Measurements from ENCODE around the gene MRPL39. TPM values are rescaled to one million over a fixed set of nuclear protein-coding genes. Genes with fewer than 3 reads are reported as not detected.

Gene MRPL39
- total RNA-seq, 1 donor from 2014 or later, result 49.9 TPM

DNA sequence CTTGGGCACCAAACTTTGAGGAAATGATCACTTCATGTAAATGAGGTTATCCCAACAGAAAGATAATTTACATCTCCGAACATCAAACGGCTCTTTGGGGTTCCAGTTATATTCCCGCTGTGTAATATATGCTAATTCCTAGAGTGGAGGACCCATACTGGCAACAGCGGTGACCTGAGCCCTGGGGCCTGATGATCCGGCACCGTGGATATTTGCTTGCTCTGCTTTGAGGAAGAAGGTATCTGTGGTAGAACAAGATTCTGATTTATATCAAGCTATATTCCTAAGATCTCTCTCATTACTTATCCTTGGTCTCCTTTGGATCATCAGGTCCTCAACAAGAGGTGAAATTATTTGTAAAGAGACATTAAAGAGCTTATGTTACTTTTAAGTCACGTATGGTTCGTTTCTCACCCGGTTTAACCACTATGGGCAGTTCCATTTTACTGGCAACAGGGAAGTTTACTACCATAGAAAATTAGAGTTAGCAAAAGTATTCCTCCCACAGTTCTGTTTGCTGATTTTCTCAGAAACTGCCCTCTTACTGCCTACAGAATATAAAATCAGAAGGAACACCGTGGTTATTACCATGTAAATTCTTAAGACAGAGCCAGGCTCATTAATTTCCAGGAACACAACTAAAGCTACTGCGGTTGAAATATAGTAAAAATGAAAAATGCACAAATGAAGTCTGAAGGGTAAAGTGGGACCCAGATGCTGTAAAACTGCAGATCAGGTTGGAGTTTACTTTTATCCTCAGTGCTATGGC lies 56.7 kb downstream of the MRPL39 start:
- H3K36me3 ChIP-seq, result no peaks in the 10 kb centered on the region
- no peak overlapping the region for H3K27ac ChIP-seq (replicated peaks)
- H3K4me1 ChIP-seq, result no peaks in the 10 kb centered on the region
- H3K27me3 ChIP-seq (ENCODE audit: low read depth), result no peaks in the 10 kb centered on the region
- H3K4me3 ChIP-seq, result no peak overlapping the region
- TF ChIP-seq, protein P1, sequence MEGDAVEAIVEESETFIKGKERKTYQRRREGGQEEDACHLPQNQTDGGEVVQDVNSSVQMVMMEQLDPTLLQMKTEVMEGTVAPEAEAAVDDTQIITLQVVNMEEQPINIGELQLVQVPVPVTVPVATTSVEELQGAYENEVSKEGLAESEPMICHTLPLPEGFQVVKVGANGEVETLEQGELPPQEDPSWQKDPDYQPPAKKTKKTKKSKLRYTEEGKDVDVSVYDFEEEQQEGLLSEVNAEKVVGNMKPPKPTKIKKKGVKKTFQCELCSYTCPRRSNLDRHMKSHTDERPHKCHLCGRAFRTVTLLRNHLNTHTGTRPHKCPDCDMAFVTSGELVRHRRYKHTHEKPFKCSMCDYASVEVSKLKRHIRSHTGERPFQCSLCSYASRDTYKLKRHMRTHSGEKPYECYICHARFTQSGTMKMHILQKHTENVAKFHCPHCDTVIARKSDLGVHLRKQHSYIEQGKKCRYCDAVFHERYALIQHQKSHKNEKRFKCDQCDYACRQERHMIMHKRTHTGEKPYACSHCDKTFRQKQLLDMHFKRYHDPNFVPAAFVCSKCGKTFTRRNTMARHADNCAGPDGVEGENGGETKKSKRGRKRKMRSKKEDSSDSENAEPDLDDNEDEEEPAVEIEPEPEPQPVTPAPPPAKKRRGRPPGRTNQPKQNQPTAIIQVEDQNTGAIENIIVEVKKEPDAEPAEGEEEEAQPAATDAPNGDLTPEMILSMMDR (IDR thresholded peaks at IDR 0.05; ENCODE audit: borderline replicate concordance), result no peak
- intact Hi-C loops (cut with micrococcal nuclease), result no loop called here
- no peaks in the 10 kb centered on the region for H3K9me3 ChIP-seq (replicated peaks)
- DNase-seq, result no peak

DNA sequence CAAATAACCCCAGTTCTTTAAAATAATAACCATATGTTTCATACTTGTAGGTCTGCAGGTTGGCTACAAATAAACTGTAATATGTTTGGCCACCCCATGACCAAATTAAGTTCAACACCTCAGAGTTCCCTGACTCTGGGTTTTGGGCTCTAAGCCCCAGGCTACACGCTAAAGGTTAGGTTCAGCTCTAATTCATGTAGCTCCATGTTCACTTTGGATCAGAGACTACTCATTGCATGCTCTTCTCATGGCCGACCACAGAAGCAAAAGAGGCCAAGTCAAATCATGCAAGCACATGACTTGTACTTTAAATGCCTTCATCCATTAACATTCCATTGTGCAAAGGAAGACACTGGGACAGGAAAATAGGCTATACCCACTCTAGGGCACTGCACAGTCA lies 66.2 kb downstream of the MRPL39 start:
- no peak for DNase-seq
- Histone ChIP-seq H3K27ac (replicated peaks) (no peak overlapping the region), H3K4me3 (no peak overlapping the region), H3K27me3 (ENCODE audit: low read depth) (no peaks in the 10 kb centered on the region), H3K4me1 (no peaks in the 10 kb centered on the region), H3K36me3 (no peaks in the 10 kb centered on the region), H3K9me3 (replicated peaks) (peaks cover 29% of the 10 kb centered on the region)
- intact Hi-C loops (cut with micrococcal nuclease), result no loop called here
- TF ChIP-seq, protein P1 (IDR thresholded peaks at IDR 0.05; ENCODE audit: borderline replicate concordance), result no peak

DNA sequence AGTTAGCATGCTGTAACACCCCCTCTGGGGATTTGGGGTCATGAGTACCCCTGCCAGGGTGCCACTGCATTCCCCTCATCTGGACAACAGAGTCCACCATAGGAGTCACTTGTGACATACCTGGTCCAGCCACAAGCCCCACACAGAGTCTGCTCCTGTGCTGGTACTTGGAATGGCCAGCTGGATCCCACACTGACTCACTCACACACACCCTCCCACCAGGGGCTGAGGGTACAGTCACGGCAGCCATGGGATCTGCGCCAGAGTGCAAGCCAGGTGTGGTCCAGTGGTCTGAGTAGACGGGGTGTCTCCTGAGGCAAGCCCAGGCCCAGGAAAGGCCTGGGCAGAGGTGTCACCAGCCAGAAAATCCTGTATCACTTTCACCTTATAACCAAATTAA lies 67.7 kb downstream of the MRPL39 start:
- TF ChIP-seq, protein P1 (IDR thresholded peaks at IDR 0.05; ENCODE audit: borderline replicate concordance), result no peak
- intact Hi-C loops (cut with micrococcal nuclease), result no loop called here

DNA sequence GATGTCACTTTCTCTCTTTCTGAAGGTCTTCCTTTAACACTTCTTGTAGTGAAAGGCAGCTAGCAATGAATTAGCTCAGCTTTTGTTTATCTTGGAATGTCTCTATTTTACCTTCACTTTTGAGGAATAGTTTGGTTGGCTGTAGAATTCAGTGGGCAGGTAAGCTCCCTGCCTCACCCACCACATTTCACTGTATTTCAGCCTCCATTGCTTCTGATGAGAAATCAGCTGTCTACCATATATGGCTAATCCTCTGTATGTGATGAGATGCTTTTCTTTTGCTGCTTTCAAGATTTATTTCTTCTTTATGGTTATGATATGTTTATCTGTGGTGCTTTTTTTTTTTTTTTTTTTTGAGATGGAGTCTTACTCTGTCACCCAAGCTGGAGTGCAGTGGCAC lies 70.1 kb downstream of the MRPL39 start:
- no peak overlapping the region for H3K4me3 ChIP-seq
- H3K27ac ChIP-seq (replicated peaks), result no peak overlapping the region
- H3K4me1 ChIP-seq, result no peaks in the 10 kb centered on the region
- H3K9me3 ChIP-seq (replicated peaks), result peaks cover 29% of the 10 kb centered on the region
- TF ChIP-seq, protein P1 (IDR thresholded peaks at IDR 0.05; ENCODE audit: borderline replicate concordance), result no peak
- no peak for DNase-seq
- intact Hi-C loops (cut with micrococcal nuclease), result no loop called here
- no peaks in the 10 kb centered on the region for H3K27me3 ChIP-seq (ENCODE audit: low read depth)
- H3K36me3 ChIP-seq, result no peaks in the 10 kb centered on the region

More for the DNA sequence above, 67.7 kb downstream of the MRPL39 start:
- no peak for DNase-seq
- Histone ChIP-seq H3K27me3 (ENCODE audit: low read depth) (no peaks in the 10 kb centered on the region), H3K4me3 (no peak overlapping the region), H3K9me3 (replicated peaks) (peaks cover 29% of the 10 kb centered on the region), H3K36me3 (no peaks in the 10 kb centered on the region), H3K27ac (replicated peaks) (no peak overlapping the region), H3K4me1 (no peaks in the 10 kb centered on the region)

- Histone ChIP-seq H3K27me3 (ENCODE audit: low read depth) (no peaks in the 10 kb centered on the region), H3K4me1 (no peaks in the 10 kb centered on the region), H3K27ac (replicated peaks) (no peak overlapping the region), H3K9me3 (replicated peaks) (peaks cover 29% of the 10 kb centered on the region), H3K36me3 (no peaks in the 10 kb centered on the region), H3K4me3 (no peak overlapping the region)
- TF ChIP-seq, protein P1 (IDR thresholded peaks at IDR 0.05; ENCODE audit: borderline replicate concordance), result no peak
- no peak for DNase-seq
- intact Hi-C loops (cut with micrococcal nuclease), result no loop called here
These were observed 70.5 kb downstream of the MRPL39 start for GRCh38 chr21:25536752-25537151.

All from left ventricle myocardium inferior (tissue), 1 donor.